ENCODE measurements around the gene SIGLEC9. TPM values are rescaled to one million over a fixed set of nuclear protein-coding genes. Genes with fewer than 3 reads are reported as not detected.

SIGLEC9 gene
- 3.1 TPM for total RNA-seq

DNA sequence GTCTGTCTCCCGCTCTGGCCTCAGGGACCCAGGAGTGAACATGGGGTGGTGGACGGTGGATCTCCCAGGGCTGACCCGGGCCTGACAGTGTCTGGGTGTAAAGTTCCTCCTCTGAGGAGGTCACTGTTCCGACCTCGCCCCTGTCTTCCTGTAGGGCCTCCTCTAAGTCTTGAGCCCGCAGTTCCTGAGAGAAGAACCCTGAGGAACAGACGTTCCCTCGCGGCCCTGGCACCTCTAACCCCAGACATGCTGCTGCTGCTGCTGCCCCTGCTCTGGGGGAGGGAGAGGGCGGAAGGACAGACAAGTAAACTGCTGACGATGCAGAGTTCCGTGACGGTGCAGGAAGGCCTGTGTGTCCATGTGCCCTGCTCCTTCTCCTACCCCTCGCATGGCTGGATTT lies at the start of gene SIGLEC9:
Gene SIGLEC9, plus strand, starts transcription at position 178 of the 400 bp plus-strand sequence. Its CDS starts 69 bp downstream, at position 247.
- no peak for DNase-seq

DNA sequence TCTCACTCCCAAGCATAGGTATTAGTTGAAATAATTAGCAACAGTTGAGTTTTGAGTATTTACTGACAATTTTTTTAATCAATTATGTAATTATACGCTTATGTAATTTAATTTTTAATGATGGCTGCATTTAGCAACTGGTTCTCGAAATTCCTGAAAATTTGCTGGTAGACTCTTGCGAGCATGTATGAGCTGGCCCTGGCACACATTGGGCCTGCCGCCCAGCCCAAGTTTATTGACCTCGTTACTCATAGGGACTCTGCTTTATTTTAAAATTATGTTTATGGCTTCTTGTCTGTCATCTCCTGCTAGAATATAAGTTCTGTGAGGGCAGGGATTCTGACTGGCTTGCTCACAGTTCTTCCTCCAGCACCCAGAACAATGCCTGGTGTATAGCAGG lies 48.7 kb upstream of the SIGLEC9 start:
- DNase-seq = no peak

DNA sequence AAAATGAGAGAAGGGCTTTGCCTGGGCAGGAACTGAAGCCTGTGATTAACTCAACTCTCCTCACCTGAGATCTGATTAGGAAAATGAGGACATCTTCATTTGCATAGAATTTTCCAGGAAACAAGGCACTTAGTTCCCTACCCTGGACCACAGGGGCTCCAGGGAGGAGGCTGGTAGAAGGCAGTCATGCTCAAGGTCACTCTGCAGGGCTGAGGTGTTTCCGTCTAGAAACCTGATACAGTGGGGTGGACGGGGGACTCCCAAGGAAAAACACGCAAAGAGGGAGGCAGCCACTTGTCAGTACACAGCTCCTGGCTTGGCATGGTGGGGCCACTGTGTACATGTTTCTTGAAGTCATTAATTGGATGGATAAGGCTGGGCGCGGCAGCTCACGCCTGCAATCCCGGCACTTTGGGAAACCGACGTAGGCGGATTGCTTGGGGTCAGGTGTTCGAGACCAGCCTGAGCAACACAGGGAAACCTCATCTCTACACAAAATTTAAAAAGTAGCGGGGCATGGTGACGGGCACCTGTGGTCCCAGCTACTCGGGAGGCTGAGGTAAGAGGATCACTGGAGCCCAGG lies 48.0 kb upstream of the SIGLEC9 start:
- no peak for DNase-seq

DNA sequence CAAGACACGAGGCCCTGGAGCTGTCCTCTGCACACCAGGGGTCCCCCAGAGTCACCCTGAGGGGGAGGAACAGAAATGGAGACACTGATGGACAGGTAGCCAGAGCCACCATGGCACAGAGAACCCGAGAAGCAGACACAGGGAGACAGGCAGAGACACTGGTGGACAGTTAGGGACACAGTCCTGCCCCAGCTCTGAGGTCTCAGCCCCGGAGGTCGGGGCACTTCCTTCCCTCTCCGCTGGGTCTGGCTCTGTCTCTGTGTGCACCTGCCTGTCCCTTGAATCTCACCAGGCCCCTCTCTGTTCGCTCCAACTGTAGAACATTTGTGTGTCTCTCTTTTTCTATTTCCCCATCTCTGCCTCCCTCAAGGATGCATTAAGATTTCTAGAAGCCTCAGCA lies 46.6 kb upstream of the SIGLEC9 start:
- DNase-seq = no peak

DNA sequence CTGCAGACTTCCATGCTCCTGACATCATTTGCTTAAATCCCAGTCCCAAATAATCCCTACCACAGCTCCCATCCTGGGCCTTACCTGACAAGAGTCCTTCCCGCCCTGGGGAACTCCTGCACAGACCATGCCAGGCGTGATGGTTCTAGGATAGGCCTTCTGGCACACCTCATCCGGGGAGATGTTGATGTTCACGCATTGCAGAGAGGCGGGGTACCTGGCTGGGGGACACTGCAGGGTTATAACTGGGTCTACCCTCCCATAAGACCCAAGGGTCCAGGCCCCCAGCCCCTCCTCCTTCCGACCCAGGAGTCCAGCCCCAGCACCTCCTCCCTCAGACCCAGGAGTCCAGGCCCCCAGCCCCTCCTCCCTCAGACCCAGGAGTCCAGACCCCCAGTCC lies 46.0 kb upstream of the SIGLEC9 start:
- DNase-seq = no peak

DNA sequence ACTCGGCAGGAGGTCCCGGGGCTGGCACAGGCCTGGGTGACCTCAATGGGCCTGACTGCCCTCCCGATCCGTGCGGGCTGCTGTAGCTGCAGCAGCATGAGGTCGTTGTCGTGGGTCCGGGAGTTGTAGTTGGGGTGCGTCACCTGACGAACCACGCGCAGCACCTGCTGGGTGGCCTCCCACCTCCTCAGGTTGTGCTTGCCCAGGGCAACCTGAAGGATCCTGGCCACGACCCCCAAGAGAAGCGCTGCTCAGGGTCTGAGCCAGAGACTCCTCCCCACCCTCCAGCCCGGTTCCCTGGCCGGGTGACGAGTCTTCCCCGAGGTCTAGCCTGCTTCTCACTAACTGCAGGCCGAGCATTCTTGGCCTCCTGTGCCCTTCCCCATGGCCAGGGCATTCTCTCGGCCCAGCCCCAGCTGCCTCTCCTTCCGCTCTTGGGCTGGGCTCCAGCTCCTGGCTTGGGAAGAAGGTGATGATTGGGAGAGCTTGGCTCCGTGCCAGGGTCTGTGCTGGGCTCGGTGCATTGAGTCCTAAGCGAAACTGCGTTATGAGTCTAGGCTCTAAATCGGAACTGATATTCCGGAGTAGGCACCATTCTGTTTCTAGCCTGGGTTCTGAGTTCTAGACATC lies 45.1 kb upstream of the SIGLEC9 start:
- no peak for DNase-seq

DNA sequence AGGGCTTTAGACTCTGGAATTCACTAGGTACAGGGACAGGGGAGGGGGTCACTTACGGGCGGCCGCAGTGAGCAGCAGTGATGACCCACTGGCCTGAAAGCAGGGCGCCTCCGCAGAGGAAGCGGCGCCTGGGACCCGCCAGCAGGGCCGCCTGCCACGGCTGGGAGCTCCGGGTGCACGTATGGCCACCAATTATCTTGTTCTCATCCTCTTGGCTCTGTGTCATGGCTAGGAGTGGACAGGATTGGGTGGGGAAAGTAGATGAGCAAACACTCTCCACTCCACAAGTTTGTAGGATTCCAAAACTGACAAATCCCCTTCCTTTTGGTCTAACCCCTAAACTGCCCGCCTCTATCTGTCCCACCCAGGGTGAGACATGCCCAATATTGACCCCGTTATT lies 43.2 kb upstream of the SIGLEC9 start:
- no peak for DNase-seq

DNA sequence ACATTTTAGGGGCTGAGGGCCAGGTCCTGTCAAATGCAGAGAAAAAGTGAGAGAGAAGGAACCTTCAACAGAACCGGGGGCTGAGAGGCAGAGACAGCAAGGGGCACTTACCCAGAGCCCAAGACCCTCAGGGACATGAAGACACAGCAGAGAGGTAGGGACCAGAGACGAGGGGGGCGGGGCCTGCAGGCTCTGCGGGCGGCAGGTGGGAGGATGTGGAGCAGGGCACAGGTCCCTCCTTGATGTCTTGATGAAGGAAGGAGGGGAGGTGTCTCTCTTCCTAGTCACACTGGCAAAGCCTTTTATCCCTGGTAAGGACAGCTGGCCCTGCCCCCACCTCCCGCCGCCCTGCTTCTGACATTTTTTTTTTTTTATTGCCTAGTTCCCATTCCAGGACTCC lies 42.1 kb upstream of the SIGLEC9 start, which contains the start of gene KLK14:
Gene KLK14, minus strand, starts transcription at position 277 of the 400 bp plus-strand sequence. Its CDS starts 273 bp downstream, at position 4.
- DNase-seq = no peak

DNA sequence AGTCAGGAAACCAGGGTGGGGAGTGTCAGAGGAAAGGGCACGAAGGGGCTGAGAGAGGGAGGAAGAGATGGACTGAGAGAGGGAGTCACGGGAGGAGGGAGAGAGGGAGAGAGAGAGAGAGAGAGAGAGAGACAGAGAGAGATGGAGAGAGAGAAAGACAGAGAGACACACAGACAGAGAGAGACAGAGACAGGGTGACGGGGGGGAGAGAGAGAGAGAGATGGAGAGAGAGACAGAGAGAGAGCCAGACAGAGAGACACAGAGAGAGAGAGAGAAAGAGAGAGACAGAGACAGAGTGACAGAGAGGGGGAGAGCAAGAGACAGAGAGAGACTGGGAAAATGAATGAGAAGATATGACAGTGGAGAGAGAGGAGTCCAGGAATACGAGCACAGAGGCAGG lies 41.5 kb upstream of the SIGLEC9 start:
- DNase-seq = no peak

DNA sequence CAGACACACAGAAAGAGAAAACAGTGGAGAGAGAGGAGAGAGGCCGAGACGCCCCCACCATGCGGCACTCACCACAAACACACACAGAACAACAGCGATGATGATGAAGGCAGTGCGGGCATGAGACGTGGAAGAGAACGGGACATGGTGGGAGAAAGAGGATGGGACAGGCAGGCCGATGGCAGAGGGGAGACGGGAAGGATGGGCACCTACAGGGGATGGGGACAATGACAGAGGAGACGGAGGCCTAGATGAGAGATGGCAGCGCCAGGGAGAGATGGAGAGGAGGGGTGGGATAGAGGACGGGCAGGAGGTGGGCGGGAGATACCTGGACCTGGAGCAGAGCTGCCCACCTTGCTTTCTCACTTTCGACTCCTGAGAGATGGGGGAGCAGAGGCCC lies 40.9 kb upstream of the SIGLEC9 start:
- DNase-seq = no peak

DNA sequence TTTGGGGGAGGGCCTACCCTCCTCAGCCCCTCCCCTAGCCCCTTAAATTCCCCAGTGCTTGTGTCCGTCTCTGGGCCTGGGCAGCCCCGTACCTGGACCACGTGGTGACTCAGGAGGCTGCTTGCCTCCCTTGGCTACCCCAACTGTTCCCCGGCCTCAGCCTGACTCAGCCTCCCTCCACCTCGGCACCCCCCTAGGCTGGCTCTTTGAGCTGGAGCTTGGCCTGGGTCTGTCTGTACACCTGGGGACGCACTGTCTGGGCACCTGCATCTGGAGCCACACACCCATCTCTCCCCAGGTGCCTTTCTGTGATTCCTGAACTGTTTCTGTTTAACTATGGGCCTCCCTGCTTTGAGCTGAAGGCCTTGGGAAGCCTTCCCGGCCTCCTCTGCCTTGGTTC lies 40.2 kb upstream of the SIGLEC9 start:
- DNase-seq = no peak

DNA sequence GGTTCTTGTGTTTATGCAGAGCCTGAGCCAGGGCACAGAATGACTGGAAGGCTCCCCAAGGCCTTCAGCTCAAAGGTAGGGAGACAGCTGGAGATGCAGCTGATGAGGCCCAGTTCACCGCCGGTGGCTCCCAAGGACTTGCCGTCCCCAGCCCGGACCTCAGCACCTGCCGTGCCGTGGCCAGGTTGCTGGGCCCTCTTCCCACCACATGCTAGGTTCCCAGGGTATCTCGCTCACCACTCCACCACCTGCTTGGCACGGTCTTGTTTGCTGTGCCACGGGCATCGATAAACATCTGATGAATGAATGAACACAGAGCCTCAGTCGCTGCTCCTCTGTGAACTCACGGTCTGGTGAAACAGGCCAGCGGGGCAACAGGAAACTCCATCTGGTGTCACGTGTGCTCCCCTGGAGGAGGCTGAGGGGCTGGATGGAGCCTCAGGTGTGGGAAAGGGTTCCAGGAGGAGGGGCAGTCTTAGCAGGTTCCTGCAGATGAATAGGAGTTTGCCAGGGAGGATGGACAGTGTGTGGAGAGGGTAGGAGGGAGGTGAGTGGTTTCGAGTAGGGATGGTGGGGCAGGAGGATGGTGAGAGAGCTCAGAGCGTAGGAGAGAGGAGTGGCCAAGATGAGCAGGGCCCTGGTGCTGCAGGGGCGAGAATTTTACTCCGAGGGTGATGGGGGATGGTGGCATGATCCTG lies 38.4 kb upstream of the SIGLEC9 start:
- DNase-seq = no peak

DNA sequence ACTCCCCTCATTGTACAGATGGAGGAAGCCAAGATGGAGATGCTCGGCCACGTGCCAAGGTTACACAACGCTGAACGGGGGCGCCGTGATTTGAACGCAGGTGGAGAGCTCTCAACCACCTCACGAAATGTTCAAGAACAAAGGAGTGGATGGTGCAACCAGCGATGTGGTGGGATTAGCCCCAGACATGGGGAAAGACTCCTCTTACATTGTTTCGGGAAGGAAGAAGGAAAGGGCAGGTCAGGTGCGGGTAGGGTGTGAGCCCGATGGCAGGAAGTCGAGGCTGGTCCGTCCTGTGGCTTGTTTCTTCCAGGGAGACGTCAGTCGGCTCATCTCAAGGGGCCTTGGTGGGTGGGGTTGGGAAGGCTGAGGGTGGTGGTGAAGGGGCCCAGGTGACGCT lies 34.9 kb upstream of the SIGLEC9 start:
- no peak for DNase-seq

DNA sequence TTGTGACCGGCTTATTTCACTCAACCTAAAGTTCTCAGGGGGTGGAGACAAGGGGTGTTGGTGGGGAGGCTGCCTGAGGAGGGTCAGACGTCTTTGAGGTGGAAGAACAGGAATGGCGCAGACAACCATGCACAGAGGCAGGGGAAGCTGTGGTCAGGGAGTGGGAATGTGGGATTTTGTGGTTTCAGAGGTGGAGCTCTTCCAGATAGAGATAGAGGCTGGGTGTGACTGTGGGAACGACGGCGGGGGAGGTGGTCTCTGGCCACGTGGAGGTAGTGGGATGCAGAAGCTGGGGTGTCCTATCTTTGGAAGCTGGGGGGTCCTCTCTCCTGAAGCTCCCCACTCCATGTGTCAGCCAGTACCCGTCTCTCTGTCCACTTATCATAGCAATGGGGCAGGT lies 34.2 kb upstream of the SIGLEC9 start:
- DNase-seq = no peak

DNA sequence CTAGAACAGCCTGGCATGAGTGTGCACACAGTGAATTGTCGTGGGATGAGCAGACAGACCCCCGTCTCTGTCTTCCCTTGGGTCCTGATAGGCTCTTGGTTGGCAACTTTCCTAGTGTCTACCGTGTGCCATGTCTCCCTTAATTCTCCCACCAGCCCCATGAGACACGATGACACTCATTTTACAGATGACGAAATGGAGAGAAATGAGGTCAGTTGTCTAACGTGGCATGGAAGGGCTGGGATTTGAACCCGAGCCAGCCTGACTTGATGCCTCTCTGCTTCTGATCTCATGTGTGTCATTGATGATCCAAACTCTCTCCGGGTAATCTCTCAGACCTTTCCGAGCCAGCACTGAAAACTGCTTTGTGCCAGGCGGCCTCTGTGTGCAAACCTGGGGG lies 33.6 kb upstream of the SIGLEC9 start:
- no peak for DNase-seq

DNA sequence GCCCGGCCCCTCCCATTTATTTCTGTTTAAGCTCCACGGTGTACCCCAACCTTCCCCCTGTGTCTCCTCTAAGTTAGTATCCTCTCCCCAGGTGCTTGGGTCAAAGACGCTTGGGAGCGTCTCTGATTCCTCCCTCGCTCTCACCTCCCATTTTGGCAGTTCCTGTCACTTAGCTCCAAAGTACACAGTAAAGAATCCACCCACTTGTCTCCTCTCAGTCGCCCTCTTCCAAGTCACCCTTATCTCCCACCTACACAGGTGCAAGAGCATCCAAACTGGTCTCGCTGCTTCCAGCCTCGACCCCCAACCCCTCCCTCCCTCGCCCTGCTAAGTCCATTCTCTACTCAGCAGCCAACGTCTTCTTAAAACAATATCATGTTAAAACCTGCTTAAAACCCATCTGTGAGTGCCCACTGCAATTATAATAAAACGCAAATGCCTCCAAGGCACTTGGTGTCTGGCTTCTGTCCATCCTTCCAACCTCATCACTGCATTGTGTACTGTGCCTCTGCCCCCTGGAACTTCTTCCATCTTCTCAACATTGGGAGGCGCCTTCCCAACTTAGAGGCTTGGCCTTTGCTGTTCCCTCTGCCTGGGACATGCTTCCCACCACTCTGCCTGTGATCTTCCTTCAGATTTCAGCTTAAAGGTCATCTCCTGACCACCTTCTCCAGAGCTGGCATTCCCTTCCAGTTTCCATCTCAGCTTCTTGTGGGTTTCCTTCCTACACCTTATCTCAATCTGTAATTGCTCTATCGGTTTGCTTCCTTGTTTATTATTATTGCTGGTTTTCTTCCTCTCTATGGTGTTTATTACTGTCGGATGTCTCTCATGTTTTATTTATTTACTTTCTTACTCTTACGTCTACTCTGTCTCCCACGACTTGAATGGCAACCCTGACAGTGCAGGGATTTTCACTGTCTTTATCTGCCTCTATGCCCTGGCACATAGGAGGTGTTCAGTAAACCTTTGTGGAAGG lies 32.5 kb upstream of the SIGLEC9 start:
- no peak for DNase-seq

DNA sequence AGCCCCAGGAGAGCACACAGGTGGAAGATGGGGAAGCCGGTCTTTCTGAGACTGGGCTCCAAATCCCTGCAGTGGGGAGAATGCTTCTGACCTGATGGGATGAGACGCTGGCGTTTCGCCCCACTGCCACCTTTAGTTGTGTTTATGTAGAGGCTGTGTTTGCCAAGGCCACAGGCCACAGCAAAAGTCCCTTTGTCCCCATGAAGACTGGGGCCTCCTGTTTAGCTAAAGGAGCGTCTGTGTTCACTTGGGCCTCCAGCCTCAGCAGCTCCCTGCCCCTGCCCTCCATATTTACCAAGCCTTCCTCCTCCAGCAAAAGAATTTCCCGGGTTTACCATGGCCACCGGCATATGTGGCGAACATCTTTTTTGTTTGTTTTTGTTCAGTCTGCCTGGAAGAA lies 31.6 kb upstream of the SIGLEC9 start:
- DNase-seq = no peak

DNA sequence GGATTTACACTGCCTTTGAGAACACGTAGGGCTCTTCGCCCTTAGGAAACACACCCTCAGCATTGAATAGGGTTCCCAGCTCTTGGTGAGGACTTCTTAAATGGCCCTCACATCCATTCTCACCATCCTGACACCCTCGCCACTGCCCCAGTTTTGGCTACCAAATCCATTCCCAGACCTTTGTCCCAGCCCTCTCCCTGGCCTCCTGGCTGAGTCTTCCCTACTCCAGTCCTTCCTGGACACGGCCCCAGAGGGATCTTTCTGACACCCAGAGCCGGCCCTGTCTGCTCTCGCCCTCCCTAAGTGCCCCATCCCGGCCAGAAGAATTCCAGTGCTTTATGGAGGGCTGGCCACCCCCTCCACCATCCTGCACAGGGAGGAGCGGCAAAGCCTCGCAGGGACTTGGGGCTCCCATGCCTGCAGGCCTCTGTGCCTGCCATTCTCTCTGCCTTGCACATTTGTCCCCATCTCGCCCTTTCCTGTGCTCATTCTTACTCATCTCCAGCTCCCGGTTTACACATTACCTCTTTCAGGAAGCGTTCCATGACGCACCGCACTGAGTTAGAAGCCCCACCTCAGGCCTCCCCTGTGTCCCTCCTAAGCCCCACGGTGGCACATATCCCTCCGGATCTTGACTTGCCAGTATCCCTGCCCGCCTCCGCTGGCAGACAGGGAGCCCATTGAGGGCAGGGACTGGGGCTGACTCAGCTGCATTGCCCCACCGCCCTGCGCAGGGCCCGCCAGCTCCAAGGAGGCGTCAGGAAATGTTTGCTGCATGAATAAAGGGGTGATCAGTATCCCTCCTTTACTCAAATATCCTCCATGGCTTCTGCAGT lies 31.0 kb upstream of the SIGLEC9 start:
- no peak for DNase-seq

DNA sequence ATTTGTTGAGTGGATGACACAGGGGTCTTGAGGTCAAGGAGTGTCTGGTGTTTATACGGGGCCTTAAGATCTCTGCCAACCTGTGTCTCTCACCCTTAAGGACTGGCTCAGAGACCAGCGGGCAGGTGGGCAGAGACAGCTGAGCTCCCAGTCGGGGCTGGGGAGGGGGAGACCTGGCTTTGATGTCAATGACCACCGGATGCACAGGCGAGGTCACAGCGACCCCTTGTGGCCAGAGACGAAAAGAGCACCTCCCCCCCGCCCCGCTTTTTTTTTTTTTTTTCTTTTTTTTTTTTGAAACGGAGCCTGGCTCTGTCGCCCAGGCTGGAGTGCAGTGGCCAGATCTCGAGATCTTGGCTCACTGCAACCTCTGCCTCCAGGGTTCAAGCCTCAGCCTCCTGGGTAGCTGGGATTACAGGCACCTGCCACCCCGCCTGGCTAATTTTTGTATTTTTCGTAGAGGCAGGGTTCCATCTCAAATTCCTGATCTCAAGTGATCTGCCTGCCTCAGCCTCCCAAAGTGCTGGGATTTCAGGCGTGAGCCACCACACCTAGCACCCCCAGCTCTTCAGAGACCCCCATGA lies 29.9 kb upstream of the SIGLEC9 start:
- DNase-seq = no peak

DNA sequence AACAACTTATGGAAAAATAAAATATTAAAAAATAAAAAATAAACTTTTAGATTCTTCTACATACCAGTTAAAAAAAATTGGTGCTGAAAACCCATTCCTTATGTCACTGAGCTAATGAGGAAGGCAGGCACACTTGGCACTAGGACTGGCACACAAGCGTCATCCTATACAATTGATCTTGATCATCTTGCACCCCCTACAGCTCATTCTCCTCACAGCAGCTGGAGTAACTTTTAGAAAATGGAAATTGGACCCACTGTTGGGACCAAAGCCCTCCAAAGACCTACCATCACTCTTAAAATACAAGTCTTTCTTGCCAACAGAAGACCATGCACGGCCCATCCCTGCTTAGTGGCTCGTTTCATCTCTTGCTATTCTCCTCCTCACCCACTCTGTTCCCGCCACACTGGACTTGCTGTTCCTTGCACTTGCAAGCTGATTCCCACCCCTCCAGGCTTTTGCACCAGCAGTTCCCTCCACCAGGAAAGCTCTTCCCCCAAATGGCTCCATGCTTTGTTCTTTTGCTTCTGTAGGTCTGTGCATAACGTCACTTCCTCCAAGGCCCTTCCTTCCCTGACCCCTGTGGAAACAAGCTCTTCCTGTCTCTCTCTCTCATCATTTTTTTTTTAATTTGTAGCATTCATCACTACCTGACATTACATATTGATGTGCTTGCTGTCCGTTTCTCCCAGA lies 28.1 kb upstream of the SIGLEC9 start:
- DNase-seq = no peak

Measured in skin of body (tissue), 2 donors.